Heart left ventricle (tissue), 13 donors: ENCODE results near the gene CGB3.

Source experiments
- CTCF ChIP-seq, 12 donors: fragments of 200-600 bp; sonication (generic) in 4 of 12; IDR thresholded peaks; one replicate each; pipeline versions ENCODE4 v1.5.0 to v1.8.0; 2018 to 2022; ENCODE audit warnings: antibody characterized with exemption in 12 of 12, mild to moderate bottlenecking in 5 of 12
- POLR2A ChIP-seq, 2 donors: fragments of 450-650 bp; IDR thresholded peaks; one replicate each; pipeline ENCODE4 v1.6.1; 2017; ENCODE audit warnings: antibody characterized with exemption in 2 of 2, mild to moderate bottlenecking in 2 of 2, moderate library complexity in 2 of 2
- donor health status: ischemic (EF 13 %, LVEDD 7.1; RV severe dilation, severe dysfunction).
- donor health status: DM: no; HTN: yes; CAD: no.
- donor health status: DM: no; HTN: no; CAD: no.
- donor health status: ischemic (EF 25% LVEDD 6.9; RV normal size, moderate dysfunction).
- donor health status: ischemic (EF 25% LVEDD 5.7; RV mildly dilated, moderate dysfunction).
- donor health status: ischemic (EF 35%, LVEDD 5.7; RV mildly dilated, moderate dysfunction).
- donor health status: nonischemic (EF 11% LVEDD 7.7; RV severe dilation, severe dysfunction).
- donor health status: DM: yes; HTN: yes; CAD: no.
- donor health status: PGD.
- donor health status: ischemic (EF 29% LVEDD 5.4; RV normal size, mild dysfunction).
- donor health status: nonischemic (EF 23%, LVEDD 6.1; RV moderate dilation, normal function).

GRCh38 chr19:49061445-49061844 is 37.3 kb upstream of the CGB3 start:
- no peak for TF ChIP-seq POLR2A (IDR thresholded peaks at IDR 0.05)
- TF ChIP-seq CTCF (IDR thresholded peaks at IDR 0.05), result no peak
